GM18499 (cell line): ENCODE results near the gene ABL2.
"Not testable (repeated sequence)": the region's sequence is repeated elsewhere in the genome, so short reads cannot be mapped to it uniquely, and the experiment has no call there.

ENCODE experiments used
- ATAC-seq: cut with Tn5 transposase; IDR thresholded peaks from one replicate; pipeline ENCODE4 v1.9.1; 2021; ENCODE audit warnings: moderate number of reproducible peaks; ENCODE audit not compliant: insufficient read depth, unreplicated experiment

ABL2 gene

DNA sequence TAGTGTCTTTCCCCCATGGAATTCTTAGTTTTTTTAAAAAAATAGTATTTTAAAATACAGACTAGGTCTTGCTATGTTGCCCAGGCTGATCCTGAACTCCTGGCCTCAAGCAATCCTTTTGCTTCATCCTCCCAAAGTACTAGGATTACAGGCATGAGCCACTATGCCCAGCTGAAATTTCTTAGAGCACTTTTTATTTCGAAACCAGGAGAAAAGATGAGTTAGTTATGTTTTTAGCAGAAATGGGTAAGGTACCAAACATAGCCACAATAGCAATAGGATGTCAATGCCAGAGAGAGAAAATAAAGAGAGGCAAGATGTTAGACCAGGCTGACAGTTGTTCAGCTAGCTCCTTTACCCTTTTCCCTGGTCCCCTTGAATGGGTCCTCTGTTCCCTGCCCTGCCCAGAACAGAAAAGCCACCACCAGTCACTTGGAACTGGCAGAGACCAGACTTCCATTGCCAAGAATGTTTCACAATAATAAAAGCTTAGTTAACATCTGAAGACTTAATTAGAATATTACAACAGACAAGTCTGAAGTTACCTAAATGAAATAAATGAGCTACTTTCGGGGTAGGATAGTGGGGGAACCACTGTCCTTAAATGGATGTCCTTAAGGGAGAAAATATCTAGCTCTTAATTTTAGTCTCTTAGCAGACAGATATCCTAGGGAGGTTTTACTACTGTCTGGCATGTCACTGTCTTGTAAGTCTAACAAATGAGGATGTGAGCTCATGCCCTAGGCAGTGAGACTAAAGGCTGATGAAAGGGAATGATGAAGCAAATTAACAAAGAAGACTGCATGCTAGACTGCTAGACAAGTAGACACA is 54.3 kb downstream of the ABL2 start:
- ATAC-seq: no peak

DNA sequence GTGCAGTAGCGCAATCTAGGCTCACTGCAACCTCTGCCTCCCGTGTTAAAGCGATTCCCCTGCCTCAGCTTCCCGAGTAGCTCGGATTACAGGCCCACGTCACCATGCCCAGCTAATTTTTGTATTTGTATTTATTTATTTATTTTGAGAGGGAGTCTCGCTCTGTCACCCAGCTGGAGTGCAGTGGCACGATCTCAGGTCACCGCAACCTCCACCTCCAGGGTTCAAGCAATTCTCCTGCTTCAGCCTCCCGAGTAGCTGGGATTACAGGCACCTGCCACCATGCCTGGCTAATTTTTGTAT is 59.1 kb downstream of the ABL2 start:
- ATAC-seq: not testable (repeated sequence)

- no peak for ATAC-seq
These were observed 59.6 kb downstream of the ABL2 start for GRCh38 chr1:179169616-179170467.

- ATAC-seq: no peak
These were observed 60.9 kb downstream of the ABL2 start for GRCh38 chr1:179168536-179168935.

DNA sequence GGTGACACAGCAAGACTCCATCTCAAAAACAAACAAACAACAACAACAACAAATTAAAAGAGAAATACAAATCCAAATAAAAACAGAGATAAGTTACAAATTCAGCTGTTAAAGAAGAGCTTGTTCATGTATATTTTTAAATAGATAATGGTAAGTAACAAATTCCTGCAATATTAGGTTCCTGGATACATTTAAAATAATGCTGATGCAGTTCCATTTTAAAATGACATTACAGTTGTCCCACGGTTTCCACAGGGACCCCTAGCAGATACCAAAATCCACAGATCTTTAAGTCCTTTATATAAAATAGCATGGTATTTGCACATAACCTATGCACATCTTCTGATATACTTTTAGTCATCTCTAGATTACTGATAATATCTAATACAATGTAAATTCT is 61.5 kb downstream of the ABL2 start:
- ATAC-seq: no peak

- ATAC-seq: no peak
These were observed 62.1 kb downstream of the ABL2 start for GRCh38 chr1:179167418-179167777.

- no peak for ATAC-seq
These were observed 62.6 kb downstream of the ABL2 start for GRCh38 chr1:179166663-179167417.

DNA sequence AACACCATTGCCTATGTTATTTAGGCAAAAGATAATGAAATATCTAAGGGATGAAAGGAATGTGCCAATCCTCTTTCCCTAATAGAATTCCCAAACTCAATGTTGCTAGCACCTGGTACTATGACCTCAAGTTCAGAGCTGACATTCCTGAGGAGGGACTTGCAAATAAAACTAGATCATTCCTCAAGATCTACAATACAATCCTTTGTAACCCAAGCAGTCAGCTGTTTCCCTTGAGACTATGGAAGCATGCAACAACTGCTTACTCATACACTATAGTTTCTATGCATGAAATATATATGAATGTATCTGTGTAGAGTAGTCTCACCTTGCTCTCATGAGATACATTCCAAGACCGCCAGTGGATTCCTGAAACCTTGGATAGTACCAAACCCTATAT is 65.0 kb downstream of the ABL2 start:
- ATAC-seq: no peak

DNA sequence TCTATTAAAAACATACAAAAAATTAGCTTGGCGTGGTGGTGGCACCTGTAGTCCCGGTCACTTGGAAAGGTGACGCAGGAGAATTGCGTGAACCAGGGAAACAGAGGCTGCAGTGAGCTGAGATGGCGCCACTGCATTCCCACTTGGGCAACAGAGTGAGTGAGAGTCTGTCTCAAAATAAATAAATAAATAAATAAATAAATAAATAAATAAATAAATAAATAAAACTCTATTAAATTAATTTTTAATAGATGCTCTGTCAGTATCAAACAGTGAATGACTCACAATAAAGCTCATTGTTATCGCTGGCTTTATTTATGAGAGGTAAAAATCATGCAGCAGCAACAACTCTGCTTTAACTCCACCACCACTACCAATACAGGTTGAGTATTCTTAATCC is 72.8 kb downstream of the ABL2 start:
- ATAC-seq: no peak

DNA sequence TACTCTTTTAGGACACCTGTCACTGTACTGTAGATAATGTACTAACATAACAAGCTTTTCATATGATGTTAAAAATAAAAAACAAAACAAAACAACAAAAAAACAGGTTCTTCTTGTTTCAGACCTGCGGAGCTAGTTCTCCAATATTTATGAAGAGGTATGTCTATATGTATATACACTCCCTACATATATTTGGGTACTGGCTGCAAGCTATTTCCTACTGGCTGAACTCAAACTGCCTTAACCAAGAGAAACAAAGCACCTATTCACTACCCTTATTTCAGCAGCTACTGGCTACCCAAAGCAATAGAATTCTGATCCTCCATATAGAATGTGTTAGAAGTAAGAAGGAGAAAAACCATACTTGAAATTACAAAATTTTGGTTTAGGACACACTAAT is 73.5 kb downstream of the ABL2 start:
- ATAC-seq: no peak

DNA sequence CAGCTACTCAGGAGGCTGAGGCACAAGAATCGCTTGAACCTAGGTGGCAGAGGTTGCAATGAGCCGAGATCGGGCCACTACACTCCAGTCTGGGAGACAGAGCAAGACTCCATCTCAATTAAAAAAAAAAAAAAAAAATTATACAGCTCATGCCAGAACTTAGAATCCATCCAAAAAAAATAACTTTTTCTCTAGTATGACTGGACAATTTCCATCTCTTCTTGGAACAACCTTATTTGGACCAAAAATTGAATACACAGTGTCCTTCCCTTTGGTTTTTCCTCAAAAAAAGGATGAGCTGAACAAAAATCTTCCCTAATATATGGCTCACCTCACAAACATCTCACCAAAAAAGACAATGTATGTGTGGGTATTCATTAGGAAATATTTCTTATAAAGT is 73.9 kb downstream of the ABL2 start:
- ATAC-seq: no peak

DNA sequence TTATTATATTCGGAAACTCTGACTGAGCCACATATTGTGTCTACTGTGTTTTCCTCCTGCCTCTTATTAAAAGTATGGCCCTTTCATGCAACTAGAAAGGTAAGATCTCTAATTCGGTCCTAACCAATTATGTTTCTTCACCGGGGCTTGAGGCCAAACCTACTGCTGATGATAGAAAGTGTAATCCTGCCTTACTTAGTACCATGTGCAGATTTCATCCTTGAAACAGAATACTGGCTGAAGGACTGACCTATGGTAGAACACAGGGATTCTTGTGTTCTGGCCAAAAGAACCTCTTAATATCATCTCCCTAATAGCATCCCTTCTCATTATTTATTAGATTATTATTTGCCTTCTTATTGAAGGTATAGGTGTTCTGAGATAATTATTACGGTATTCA is 75.0 kb downstream of the ABL2 start:
- no peak for ATAC-seq

- ATAC-seq: no peak
These were observed 76.3 kb downstream of the ABL2 start for GRCh38 chr1:179153217-179153616.

GRCh38 chr1:179151908-179152682 is 77.4 kb downstream of the ABL2 start:
- no peak for ATAC-seq

- ATAC-seq: no peak
These were observed 82.6 kb downstream of the ABL2 start for GRCh38 chr1:179146911-179147310.

GRCh38 chr1:179146476-179146875 is 83.0 kb downstream of the ABL2 start:
- no peak for ATAC-seq

DNA sequence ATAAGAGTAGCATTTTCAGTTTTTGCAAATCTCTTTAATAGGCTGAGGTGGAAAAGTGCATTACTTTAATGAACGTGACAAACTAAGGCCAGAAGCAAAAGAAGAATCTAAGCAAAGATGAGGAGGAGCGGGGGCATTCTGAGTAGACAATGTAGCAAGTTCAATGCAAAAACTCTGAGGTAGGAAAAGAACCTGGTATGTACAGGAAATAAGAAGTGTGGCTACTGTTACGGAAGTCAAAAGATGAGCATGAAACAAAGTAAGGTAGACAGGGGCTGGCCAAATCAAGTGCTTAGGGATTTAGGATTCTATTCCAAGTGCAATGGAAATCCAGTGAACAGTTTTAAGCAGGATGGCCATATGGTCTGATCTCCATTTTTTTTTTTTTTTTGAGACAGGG is 84.0 kb downstream of the ABL2 start:
- no peak for ATAC-seq

DNA sequence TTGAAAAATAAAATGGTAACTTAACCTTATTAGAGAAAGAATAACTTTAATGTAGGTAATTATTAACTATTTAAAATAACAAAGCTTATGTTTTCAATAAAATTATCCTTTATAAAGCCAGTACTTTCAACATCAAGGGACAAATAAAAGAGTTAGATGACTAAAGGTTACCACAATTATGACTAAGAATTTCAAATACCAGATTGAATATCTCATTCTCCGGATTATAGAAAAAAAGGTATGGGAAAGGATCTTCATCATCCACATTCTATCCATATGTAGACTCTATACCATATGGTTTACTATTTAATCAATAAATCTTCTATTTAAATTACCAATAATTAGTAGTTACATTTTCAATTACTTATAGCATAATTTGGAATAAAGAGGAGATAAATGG is 84.9 kb downstream of the ABL2 start:
- no peak for ATAC-seq

DNA sequence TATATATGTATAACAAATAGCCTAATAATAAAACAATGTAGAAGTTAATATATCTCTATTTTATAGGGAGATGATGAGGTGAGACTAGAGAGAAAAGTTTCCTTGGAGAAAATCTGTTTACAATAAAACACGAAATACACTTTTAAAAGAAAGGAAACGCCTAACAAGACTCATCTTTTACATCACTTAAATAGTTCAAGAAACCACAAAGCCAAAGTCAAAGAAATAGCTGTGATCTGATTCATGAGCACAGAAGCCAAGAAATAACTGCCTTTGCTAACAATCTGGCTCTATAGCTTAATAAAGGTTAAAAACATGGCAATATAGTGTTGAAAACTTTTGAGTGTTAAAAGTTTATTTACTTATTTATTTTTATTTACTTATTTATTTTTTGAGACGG is 86.2 kb downstream of the ABL2 start:
- ATAC-seq: no peak

- no peak for ATAC-seq
These were observed 86.6 kb downstream of the ABL2 start for GRCh38 chr1:179142889-179143299.
